ENCODE data around the gene CDS2.

The CDS2 gene

DNA sequence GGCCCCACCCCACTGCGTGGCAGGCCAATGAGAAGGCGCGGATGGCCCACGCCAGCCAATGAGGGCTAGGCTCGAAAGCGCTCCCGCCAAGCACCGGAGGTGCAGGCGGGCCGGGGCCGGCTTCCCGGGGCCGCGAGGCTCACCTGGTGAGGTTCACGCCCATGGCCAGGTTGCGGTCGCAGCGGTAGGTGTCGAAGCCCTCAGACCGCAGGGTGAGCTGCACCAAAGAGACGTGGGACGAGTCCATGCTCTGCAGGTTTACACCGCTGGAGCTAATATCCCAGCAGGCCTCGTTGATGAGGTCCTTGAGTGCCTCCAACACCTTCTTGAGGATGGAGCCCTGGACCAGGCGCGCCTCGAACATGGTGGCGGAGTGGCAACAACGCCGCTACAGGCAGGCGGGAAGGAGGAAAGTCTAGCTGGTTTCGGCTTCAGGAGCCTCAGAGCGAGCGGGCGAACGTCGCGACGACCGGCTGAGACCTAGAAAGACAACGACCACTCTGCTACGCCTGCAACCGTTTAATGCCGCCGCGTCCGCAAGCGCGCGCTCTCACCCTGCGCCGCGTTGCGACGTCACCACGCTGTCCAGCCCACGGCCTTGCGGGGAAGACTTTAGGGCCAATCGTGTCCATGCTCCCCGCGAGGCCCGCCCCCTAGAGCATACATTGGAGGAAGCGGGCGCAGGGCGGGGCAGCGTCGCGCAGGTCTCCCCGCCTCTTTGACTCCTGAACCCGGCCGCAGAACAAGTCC, 7.2 kb upstream of the CDS2 start, which contains the start of gene PCNA:
TSS of gene PCNA (minus strand) at position 524 of the 750 bp plus-strand sequence. CDS start at position 364, 160 bp downstream.
- peak; percentile 92 for DNase-seq (ENCODE audit: low read depth)

- DNase-seq (ENCODE audit: low read depth): no peak
Measured at GRCh38 chr20:5120185-5120476, 6.7 kb upstream of the CDS2 start.

- no peak for DNase-seq (ENCODE audit: low read depth)
Measured at GRCh38 chr20:5122873-5123260, 3.9 kb upstream of the CDS2 start.

GRCh38 chr20:5127204-5127858, 523 bp downstream of the CDS2 start:
- no peak for DNase-seq (ENCODE audit: low read depth)

DNA sequence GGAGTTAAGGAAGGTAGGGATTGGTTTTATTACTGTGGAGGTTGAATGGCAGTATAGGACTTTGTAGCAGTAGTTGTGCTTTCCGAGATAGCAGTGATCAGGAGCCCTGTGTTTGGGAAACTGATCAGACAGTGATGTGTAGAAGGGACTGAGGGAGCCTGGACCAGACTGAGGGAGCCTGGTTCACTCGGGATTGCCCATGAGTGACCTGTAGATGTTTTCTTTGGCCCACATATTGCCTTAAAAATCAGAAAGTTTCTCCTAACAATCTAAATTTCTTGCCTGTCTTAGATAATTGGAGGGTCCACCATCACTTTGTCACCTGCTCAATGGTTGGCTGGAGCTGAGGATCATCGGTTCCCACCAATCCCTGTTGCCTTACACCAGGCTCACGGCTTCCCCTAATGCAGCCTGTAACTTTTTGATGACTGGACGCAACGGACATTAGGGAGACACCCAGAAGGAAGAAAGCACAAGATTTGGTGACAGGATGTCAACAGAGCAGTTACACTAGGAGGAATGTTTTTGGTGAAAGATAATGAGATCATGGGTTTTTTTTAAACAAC, 1.1 kb downstream of the CDS2 start:
- DNase-seq (ENCODE audit: low read depth): no peak

- no peak for DNase-seq (ENCODE audit: low read depth)
Measured at GRCh38 chr20:5128886-5129285, 2.1 kb downstream of the CDS2 start.

- DNase-seq (ENCODE audit: low read depth): no peak
Measured at GRCh38 chr20:5131502-5131901, 4.7 kb downstream of the CDS2 start.

DNA sequence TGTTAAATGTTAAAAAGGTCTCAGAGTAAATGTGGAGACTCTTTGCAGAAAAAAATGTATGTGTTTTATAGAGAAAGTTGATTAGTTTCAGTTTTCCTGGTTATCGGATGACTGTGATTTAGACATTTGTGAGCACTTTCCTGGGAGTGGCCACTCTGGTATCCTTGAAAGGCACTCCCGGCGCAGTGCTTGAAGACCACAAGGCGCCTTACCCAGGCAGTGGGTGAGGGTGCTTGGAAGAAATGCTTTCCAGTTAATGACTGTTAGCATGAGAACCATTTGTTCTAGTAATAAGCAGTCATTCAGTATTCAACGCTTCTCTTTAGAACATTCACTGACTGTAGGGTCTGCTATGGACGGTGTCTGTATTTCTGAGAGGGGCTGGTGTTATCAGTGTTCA, 7.2 kb downstream of the CDS2 start:
- no peak for DNase-seq (ENCODE audit: low read depth)

DNA sequence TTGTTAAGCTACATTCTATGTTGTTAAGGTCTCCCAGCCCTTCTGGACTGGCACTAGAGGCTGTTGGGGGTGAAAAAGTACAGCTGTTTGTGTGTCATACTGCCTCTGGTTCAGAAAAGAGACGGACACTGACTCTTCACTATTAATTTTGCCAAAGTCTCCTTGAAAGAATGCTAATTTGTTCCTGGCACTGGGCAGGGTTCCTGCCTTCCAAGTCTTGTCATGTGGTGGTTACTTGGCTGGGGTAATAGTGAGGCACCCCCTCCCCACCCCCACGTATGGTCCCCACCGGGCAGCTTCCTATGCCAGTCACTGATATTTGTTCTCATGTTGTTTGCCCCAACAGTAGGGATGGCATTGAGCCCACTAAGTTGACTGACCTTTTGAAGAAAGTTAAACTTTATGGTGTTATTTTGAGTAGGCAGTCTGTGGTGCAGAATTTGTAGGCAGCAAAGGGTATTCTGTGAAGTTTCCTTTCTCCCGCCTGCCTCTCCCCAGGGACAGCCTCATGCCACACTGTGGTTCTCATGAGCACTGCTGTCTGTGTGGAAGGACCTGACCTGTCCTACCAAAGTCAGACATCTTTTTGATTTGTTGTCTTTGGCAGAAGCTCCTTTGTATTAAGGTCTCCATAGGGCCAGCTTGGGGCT, 8.7 kb downstream of the CDS2 start:
- DNase-seq (ENCODE audit: low read depth): no peak

DNA sequence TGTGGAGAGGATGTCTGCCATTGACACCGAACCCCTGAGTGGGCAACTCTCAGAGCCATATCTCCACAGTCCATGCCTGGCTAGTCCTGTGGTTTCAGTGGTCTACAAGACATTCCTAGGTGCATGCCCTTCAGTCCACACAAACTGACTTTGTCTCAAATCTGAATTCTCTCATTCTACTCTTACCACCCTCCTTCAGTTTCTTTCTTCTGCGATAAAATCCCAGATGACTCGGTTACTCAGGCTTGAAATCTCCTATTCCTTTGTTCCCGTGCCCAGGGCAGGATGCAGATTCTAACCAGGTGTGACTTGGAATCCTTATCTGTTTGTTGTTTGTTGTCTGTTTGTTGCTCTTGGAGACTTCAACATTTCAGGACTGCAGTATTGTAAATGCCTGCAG, 9.3 kb downstream of the CDS2 start:
- DNase-seq (ENCODE audit: low read depth): no peak

GRCh38 chr20:5140195-5140594, 13.4 kb downstream of the CDS2 start:
- no peak for DNase-seq (ENCODE audit: low read depth)

DNA sequence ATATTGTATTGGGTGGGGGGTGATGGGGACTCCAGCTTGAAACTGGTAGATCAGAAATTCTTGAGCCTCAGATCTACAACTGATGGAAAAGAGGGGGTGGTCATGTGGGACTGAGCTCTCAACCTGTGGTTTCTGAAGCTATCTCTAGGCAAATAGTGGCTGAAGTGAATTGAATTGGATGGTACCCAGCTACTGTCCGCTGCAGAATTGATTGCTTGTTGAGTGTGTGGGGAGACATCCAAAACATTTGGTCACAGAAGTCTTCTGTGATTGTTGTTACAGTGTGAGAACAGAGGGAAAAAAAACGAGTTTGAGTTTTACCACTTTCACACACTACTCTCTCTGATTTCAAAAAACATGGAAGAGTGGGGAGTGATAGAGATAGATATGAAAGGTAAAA, 14.8 kb downstream of the CDS2 start:
- DNase-seq (ENCODE audit: low read depth): no peak

- no peak for DNase-seq (ENCODE audit: low read depth)
Measured at GRCh38 chr20:5143851-5144250, 17.0 kb downstream of the CDS2 start.

GRCh38 chr20:5145365-5146098, 18.7 kb downstream of the CDS2 start:
- DNase-seq (ENCODE audit: low read depth): no peak

- no peak for DNase-seq (ENCODE audit: low read depth)
Measured at GRCh38 chr20:5146099-5146668, 19.4 kb downstream of the CDS2 start.

DNA sequence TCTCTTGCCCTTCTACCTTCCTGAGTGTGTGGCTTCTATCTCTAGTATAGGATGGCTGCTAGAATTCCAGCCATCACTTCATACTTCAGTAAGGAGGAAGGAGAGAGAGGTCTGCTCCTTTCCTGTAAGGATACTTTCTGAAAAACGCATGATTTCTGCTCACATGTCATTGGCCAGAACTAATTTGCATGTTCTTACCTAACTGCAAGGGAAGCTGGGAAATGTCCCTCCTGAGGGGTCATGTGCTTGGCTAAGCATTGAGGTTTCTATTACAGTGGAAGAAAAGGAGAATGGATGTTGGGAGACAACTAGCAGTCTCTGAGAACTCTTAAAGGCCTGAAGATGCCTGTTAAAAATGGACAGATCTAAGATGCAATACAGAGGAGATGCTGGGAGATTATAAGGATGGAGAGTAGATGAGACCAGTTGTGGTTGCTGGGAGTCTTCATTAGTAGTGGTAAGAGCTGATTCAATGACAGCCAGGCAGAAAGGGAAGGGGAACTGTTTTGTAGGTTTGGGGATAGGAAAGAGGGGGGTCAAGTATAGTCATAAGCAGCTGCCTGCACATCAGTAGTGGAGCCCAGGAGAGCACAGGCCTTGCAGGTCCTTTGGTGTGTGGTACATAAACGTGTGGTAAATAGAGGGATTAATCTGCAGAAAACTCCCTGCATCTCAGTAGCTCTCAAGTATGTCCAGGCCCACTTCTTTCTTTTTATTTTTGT, 20.2 kb downstream of the CDS2 start:
- no peak for DNase-seq (ENCODE audit: low read depth)

DNA sequence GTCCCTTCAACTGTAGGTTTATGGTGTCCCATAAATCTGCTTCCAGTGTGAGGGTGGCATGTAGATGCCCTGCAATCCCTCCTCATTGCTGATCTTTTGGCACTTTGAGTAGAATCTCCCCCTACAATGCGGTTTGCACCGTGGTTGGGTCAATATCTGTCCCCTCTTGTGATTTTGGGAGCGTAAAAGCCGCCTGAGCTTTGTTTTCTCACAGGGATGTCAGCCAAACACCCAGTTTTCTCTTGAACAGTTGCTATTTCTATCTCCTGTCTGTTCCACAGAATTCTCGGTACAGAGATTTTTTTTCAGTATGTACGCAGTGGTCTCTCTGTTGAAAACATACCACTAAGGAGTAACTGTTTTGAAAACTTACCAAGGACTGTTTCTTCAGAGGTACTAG, 21.8 kb downstream of the CDS2 start:
- DNase-seq (ENCODE audit: low read depth): no peak

DNA sequence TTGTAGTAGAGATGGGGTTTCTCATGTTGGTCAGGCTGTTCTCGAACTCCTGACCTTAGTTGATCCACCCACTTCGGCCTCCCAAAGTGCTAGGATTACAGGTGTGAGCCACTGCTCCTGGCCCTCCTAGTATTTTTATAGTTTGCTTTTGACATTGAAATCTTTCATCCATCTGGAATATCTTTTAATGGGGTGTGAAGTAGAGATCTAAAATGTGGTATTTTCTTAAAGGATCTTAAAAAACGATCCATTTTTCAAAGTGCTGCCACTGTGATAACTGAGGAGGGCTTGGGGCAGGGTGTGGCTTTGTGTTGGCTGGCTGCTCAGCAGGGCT, 23.1 kb downstream of the CDS2 start:
- DNase-seq (ENCODE audit: low read depth): no peak

GRCh38 chr20:5150226-5151076, 23.6 kb downstream of the CDS2 start:
- DNase-seq (ENCODE audit: low read depth): no peak

- no peak for DNase-seq (ENCODE audit: low read depth)
Measured at GRCh38 chr20:5153152-5153467, 26.3 kb downstream of the CDS2 start.

Data from GM04504 (cell line).